ENCODE results near the gene PDE6G.

- TF ChIP-seq FOS (IDR thresholded peaks at IDR 0.05; ENCODE audit: borderline replicate concordance, insufficient read depth, low read length) (no peak), CTCF (IDR thresholded peaks at IDR 0.05; ENCODE audit: extremely low read depth in 1 of 2, insufficient read depth in 1 of 2, low read depth in 1 of 2, low read length in 2 of 2) (no peak), POLR2A (IDR thresholded peaks at IDR 0.05; ENCODE audit: low read depth, low read length) (no peak)
- TF ChIP-seq, protein P1, sequence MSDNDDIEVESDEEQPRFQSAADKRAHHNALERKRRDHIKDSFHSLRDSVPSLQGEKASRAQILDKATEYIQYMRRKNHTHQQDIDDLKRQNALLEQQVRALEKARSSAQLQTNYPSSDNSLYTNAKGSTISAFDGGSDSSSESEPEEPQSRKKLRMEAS (IDR thresholded peaks at IDR 0.05; ENCODE audit: insufficient read depth, insufficient read length), result no peak
These were observed 33.7 kb upstream of the PDE6G start for GRCh38 chr17:81690066-81690465.

Data from endothelial cell of umbilical vein (primary cell).